ENCODE measurements around the gene LRP1.

GRCh38 chr12:57152639-57153038 lies 24.4 kb downstream of the LRP1 start:
- TF ChIP-seq CTCF (IDR thresholded peaks at IDR 0.05; ENCODE audit: low read depth, low read length): no peak
- no peak for TF ChIP-seq EZH2phosphoT487 (IDR thresholded peaks at IDR 0.05; ENCODE audit: low read depth)

Measured in OCI-LY3 (cell line).